ENCODE data around the gene BFSP2. TPM values are rescaled to one million over a fixed set of nuclear protein-coding genes. Genes with fewer than 3 reads are reported as not detected.

Gene BFSP2
- total and polyA plus RNA-seq, 7 donors = 2.5 TPM; not detected in 6

DNA sequence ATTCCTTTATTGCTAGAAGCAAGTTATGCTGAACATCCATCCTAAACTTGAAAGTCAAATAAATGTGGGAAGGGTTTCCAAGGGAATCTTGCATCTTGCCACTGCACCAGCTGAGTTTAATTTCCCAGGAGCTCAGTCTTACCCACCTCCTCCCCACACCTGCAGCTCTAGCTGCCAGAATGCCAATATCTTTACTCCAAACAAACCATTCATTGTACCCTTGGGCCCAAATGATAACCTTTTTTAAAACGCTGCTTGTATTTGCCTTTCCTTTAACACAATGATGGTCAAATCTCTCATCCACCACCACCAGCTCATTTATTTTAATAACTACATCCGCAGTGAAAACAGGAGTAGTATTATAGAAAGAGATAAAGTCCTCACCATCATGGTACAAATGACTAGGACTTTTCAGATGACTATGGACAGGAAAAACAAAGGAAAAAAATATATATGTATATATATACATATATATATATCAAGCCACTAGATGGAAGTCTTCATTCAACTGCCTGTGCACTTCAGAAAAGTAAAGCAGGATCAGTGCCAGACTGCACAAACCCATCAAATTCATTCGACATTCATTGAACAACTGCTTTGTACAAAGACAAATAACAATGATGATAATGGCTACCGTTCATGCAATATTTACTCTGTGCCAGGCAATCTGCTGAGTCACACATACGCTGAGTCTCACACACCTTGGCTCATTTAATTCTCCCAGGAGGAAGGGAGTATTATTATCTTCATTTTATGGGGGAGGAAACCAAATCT is 44.0 kb downstream of the BFSP2 start:
- Histone ChIP-seq H3K9me3 (no peaks in the 10 kb centered on the region), H3K4me3 (no peak overlapping the region), H3K27me3 (no peaks in the 10 kb centered on the region), H3K27ac (no peak overlapping the region), H3K36me3 (no peaks in the 10 kb centered on the region), H3K4me1 (no peaks in the 10 kb centered on the region)
- 13 to 45% methylated on average over 5 of the region's 5 CpGs for WGBS, 2 donors
- DNase-seq = no peak
- TF ChIP-seq EP300 (IDR thresholded peaks at IDR 0.05) (no peak), POLR2A (IDR thresholded peaks at IDR 0.05) (no peak), CTCF (IDR thresholded peaks at IDR 0.05) (no peak), POLR2AphosphoS5 (IDR thresholded peaks at IDR 0.05) (no peak)
- intact Hi-C loops (cut with DNase I) = no loop called here

GRCh38 chr3:133444423-133444774 is 44.5 kb downstream of the BFSP2 start:
- intact Hi-C loops (cut with DNase I) = no loop called here
- Histone ChIP-seq H3K36me3 (no peaks in the 10 kb centered on the region), H3K4me3 (no peak overlapping the region), H3K27me3 (no peaks in the 10 kb centered on the region), H3K4me1 (no peaks in the 10 kb centered on the region), H3K27ac (no peak overlapping the region), H3K9me3 (no peaks in the 10 kb centered on the region)
- no peak for TF ChIP-seq POLR2A (IDR thresholded peaks at IDR 0.05)
- no peak for TF ChIP-seq POLR2AphosphoS5 (IDR thresholded peaks at IDR 0.05)
- no peak for TF ChIP-seq CTCF (IDR thresholded peaks at IDR 0.05)
- no peak for TF ChIP-seq EP300 (IDR thresholded peaks at IDR 0.05)
- 72 to 84% methylated on average over 4 of the region's 4 CpGs for WGBS, 2 donors
- DNase-seq = no peak

GRCh38 chr3:133445108-133445507 is 45.3 kb downstream of the BFSP2 start:
- Histone ChIP-seq H3K36me3 (no peaks in the 10 kb centered on the region), H3K4me1 (no peaks in the 10 kb centered on the region), H3K4me3 (no peak overlapping the region), H3K27ac (no peak overlapping the region), H3K27me3 (no peaks in the 10 kb centered on the region), H3K9me3 (no peaks in the 10 kb centered on the region)
- DNase-seq = no peak
- intact Hi-C loops (cut with DNase I) = no loop called here
- 82 to 83% methylated on average over 2 of the region's 2 CpGs for WGBS, 2 donors
- TF ChIP-seq POLR2A (IDR thresholded peaks at IDR 0.05) (no peak), EP300 (IDR thresholded peaks at IDR 0.05) (no peak), POLR2AphosphoS5 (IDR thresholded peaks at IDR 0.05) (no peak), CTCF (IDR thresholded peaks at IDR 0.05) (no peak)

DNA sequence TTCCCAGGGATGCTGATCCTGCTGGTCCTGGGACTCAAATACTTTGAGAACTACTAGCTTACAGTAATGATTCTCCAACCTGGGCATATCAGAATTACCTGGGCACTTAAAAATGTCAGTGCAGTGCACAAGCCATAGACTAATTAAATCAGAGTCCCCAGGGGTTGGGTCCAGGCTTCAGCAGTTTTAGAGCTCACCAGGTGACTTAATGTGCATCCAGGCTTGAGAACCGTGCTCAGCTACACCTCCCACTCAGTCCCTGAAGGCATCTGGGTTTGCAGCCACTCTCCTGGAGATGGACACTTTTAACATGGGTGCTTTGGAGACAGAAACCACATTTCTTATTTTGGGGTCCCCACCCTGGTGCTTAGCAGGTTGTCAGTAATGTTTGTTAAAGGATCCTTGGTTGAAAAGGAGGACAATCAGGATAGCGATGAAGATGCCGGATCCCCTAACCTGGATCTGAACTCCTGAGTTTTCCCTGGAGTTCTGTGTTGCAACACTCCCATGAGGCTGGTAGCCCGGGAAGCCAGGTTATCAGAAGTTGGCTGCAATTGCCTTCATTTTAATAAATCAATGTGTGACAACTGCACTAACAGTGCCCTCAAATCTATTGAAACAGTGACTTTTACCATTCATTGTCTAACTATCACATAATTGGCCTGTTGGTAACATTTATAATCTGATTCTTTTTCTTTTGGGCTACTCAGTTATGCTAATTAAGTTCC is 48.1 kb downstream of the BFSP2 start:
- Histone ChIP-seq H3K4me3 (no peak overlapping the region), H3K4me1 (no peaks in the 10 kb centered on the region), H3K27ac (no peak overlapping the region), H3K36me3 (no peaks in the 10 kb centered on the region), H3K27me3 (no peaks in the 10 kb centered on the region), H3K9me3 (no peaks in the 10 kb centered on the region)
- no peak for TF ChIP-seq CTCF (IDR thresholded peaks at IDR 0.05)
- TF ChIP-seq EP300 (IDR thresholded peaks at IDR 0.05) = no peak
- no peak for TF ChIP-seq POLR2AphosphoS5 (IDR thresholded peaks at IDR 0.05)
- no peak for TF ChIP-seq POLR2A (IDR thresholded peaks at IDR 0.05)
- intact Hi-C loops (cut with DNase I) = no loop called here
- DNase-seq = no peak
- 78 to 82% methylated on average over 4 of the region's 4 CpGs for WGBS, 2 donors
